Mucosa of rectum (tissue), 2 donors: Measurements from ENCODE around the gene POLR2L.

ENCODE experiments used
- H3K27ac ChIP-seq, 2 donors: one replicate each; pipeline ENCODE4 v1.7.0; 2013; ENCODE audit warnings: inconsistent platforms in 2 of 2, low read depth in 2 of 2, low read length in 2 of 2
- H3K27me3 ChIP-seq, 2 donors: one replicate each; pipeline ENCODE4 v1.7.0; 2013; ENCODE audit warnings: low read length in 2 of 2; ENCODE audit not compliant: control insufficient read depth in 2 of 2, insufficient read depth in 2 of 2
- H3K36me3 ChIP-seq, 2 donors: one replicate each; pipeline ENCODE4 v1.7.0; 2013; ENCODE audit warnings: low read length in 2 of 2; ENCODE audit not compliant: control insufficient read depth in 2 of 2, insufficient read depth in 2 of 2
- H3K4me1 ChIP-seq, 2 donors: one replicate each; pipeline ENCODE4 v1.7.0; 2013; ENCODE audit warnings: low read length in 2 of 2, mild to moderate bottlenecking in 1 of 2; ENCODE audit not compliant: control insufficient read depth in 2 of 2, insufficient read depth in 2 of 2
- H3K4me3 ChIP-seq, 2 donors: one replicate each; pipeline ENCODE4 v1.7.0; 2013; ENCODE audit warnings: low read length in 2 of 2
- H3K9ac ChIP-seq, 2 donors: one replicate each; pipeline ENCODE4 v1.7.0; 2013; ENCODE audit warnings: low read length in 2 of 2, low read depth in 1 of 2, mild to moderate bottlenecking in 1 of 2
- H3K9me3 ChIP-seq, 2 donors: one replicate each; pipeline ENCODE4 v1.7.0; 2013; ENCODE audit warnings: low read length in 2 of 2; ENCODE audit not compliant: control insufficient read depth in 2 of 2
- donor health status: healthy.
- donor health status: Normal muscosa, but diverticular disease.

The POLR2L gene

GRCh38 chr11:812390-812789 lies 29.9 kb downstream of the POLR2L start:
- Histone ChIP-seq H3K36me3 (peaks cover 16 to 30% of the 10 kb centered on the region in 2 donors), H3K27me3 (no peaks in the 10 kb centered on the region), H3K4me1 (peaks cover 25% of the 10 kb centered on the region in 2 donors), H3K27ac (no peak overlapping the region), H3K4me3 (no peak overlapping the region), H3K9ac (no peak overlapping the region), H3K9me3 (no peaks in the 10 kb centered on the region)

DNA sequence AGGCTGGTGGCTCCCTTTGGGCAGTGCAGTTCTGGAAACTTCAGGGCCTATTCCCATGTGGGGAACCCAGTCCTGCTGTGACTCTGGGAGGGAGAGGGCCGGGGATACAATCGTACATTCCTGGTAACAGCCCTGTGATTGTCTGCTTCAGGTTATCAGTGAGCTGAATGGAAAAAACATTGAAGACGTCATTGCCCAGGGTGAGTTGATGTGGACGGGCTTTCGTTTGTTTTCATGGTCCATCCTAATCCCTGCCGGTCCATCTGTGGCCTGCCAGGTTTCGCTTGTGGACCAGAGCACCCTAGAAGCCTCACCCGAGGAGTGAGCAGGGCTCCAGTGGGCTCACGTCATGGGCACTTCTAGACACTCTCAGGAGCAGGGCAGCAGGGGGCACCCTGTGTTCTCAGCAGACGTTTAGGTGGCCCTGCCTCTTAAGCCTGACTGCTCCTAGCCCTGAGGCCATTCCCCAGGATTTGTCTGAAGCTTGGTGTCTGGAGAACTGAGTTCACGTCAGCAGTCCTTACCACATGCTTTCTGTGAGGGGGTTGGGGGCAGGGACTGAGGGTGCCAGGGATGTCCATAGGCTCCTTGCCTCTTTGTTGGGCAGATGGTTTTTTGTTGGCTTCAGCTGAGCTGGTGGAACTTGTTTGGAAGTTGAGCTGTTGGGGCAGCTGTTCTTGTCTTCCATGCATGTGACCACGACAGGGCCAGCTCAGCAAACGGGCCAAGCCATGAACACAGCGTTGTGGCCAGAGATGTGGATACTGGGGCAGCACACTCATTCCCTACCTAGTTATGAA lies 30.7 kb downstream of the POLR2L start:
- Histone ChIP-seq H3K9ac (peak overlapping the region; percentile 97 to 100), H3K36me3 (peaks cover 16 to 30% of the 10 kb centered on the region in 2 donors), H3K27me3 (no peaks in the 10 kb centered on the region), H3K9me3 (no peaks in the 10 kb centered on the region), H3K4me1 (peaks cover 25% of the 10 kb centered on the region in 2 donors), H3K27ac (no peak overlapping the region), H3K4me3 (peak overlapping the region in 1 of 2 donors; percentile 94)

DNA sequence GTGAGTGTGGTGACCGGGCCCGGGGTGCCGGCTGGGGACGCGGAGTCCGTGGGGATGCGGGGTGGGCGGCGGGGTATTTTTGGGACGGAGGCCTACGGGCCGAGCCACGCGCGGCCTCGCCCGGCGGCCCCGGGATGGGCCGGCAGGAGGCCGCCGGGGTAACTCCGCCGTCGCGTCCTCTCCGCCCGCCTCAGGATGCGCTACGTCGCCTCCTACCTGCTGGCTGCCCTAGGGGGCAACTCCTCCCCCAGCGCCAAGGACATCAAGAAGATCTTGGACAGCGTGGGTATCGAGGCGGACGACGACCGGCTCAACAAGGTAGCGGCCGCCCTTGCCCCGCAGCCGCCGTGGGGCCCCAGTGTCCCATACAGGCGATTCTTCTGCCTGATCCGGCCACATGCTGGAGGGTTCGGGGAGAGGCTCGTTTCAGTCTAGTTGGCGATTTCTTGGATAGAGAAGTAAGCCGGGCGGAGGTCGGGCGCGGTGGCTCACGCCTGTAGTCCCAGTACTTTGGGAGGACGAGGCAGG lies 32.2 kb downstream of the POLR2L start:
- Histone ChIP-seq H3K4me1 (peaks cover 25 to 28% of the 10 kb centered on the region in 2 donors), H3K36me3 (peaks cover 16 to 29% of the 10 kb centered on the region in 2 donors), H3K27me3 (no peaks in the 10 kb centered on the region), H3K27ac (peak overlapping the region; percentile 99), H3K4me3 (peak overlapping the region; percentile 94 to 96), H3K9me3 (no peaks in the 10 kb centered on the region), H3K9ac (peak overlapping the region; percentile 97 to 100)

- H3K4me1 ChIP-seq, result peaks cover 30 to 32% of the 10 kb centered on the region in 2 donors
- H3K9ac ChIP-seq, result peak within 1 kb of the TSS; percentile 97 to 100
- peaks cover 16 to 29% of the 10 kb centered on the region in 2 donors for H3K36me3 ChIP-seq
- peak within 1 kb of the TSS; percentile 94 to 96 for H3K4me3 ChIP-seq
- H3K9me3 ChIP-seq, result no peaks in the 10 kb centered on the region
- no peaks in the 10 kb centered on the region for H3K27me3 ChIP-seq
- H3K27ac ChIP-seq, result peak within 1 kb of the TSS; percentile 99
Observed at GRCh38 chr11:809287-810039, 32.9 kb downstream of the POLR2L start, which contains the start of gene RPLP2. TSS of gene RPLP2 (plus strand) at chr11:809967. CDS start at chr11:810235, 268 bp downstream.

DNA sequence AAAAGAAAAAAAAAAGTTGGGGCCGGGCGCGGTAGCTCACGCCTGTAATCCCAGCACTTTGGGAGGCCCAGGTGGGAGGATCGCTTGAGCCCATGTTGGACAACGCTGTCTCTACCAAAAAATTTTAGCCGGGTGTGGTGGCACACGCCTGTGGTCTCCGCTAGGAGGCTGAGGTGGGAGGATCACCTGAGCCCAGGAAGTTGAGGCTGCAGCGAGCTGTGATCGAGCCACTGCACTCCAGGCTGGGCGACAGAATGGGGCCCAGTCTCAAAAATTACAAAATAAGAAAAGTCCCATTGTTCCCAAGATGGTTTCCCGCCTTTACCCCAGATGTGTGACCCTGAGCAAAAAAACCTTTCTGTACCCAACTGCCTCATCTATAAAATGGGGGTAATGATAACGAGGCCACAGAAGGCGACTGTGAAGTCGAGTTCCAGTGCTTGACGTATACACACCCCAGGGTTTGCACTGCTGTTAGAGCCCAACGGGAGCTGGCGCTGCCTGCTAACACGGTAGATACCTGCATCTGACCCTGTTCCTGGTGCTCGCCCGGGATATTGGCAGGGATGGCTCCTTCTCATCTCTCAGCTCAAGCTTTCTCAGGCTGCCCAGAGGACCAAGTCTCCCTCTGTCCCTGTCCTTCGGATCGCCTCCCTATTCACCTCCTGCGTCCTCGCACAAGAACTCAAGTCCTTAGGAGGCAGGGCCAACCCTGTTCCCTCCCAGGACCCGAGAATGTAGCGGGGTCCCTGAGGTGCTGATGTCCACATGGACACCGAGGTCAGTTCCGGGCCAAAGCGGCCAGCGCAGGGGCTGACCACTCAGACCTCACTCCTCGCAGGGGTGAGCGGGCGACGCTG lies 33.7 kb downstream of the POLR2L start:
- no peaks in the 10 kb centered on the region for H3K9me3 ChIP-seq
- H3K4me3 ChIP-seq, result peak overlapping the region; percentile 94 to 96
- H3K9ac ChIP-seq, result peak overlapping the region; percentile 97 to 100
- peaks cover 36 to 40% of the 10 kb centered on the region in 2 donors for H3K4me1 ChIP-seq
- peaks cover 16 to 26% of the 10 kb centered on the region in 2 donors for H3K36me3 ChIP-seq
- no peaks in the 10 kb centered on the region for H3K27me3 ChIP-seq
- H3K27ac ChIP-seq, result peak overlapping the region; percentile 99

- no peaks in the 10 kb centered on the region for H3K9me3 ChIP-seq
- peaks cover 17 to 26% of the 10 kb centered on the region in 2 donors for H3K4me1 ChIP-seq
Observed at GRCh38 chr11:804599-804964, 37.7 kb downstream of the POLR2L start.

DNA sequence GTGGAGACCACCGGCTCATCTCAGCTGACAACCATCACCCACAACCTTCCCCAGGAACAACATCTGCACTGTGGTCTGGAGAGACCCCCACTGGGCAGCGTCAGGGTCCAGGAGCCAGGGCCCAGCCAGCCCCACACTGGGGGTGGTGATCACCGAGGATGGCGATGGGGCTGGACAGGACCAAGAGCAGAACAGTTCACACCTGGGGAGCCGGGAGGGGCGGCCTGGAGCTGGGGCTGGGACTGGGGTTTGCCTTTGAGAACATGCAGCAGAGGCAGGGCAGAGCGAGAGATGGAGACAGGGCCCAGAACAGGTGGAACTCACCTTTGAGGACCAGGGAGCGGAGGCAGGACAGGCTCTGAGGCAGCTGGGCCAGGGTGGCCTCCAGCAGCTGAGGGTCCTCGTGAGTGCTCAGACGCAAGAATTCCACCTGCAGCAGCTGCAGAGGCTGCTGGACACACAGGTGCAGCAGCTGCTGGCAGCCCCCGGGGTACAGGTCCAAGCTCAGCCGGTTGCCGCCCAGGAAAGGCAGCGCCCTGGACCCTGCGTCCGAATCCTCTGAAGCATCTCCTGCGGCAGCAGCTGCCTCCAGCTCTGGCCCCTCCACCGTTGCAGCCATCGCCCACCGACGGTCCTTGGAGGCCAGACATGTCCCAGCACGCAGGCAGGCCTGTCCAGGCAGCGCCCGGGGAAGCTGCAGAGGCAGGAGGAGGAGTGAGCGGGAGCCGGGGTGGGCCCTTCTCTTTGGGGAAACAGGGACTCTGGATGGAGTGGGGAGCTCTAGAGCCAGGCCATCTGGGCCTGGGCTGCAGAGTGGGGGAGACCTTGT lies 38.3 kb downstream of the POLR2L start:
- Histone ChIP-seq H3K9me3 (no peaks in the 10 kb centered on the region), H3K4me1 (peaks cover 17 to 25% of the 10 kb centered on the region in 2 donors), H3K9ac (peak overlapping the region; percentile 32 to 68), H3K27ac (no peak overlapping the region), H3K27me3 (no peaks in the 10 kb centered on the region), H3K4me3 (peak overlapping the region; percentile 52 to 69), H3K36me3 (peaks cover 0 to 2% of the 10 kb centered on the region in 2 donors)

More at GRCh38 chr11:804599-804964, 37.7 kb downstream of the POLR2L start:
- Histone ChIP-seq H3K9ac (peak overlapping the region; percentile 32 to 68), H3K36me3 (peaks cover 0 to 2% of the 10 kb centered on the region in 2 donors), H3K27ac (peak overlapping the region; percentile 84 to 91), H3K27me3 (no peaks in the 10 kb centered on the region), H3K4me3 (peak overlapping the region; percentile 52 to 69)

GRCh38 chr11:803467-803742 lies 38.9 kb downstream of the POLR2L start:
- H3K9me3 ChIP-seq, result no peaks in the 10 kb centered on the region
- no peak overlapping the region for H3K27ac ChIP-seq
- H3K4me1 ChIP-seq, result peaks cover 12 to 20% of the 10 kb centered on the region in 2 donors
- H3K27me3 ChIP-seq, result no peaks in the 10 kb centered on the region
- H3K36me3 ChIP-seq, result peaks cover 0 to 2% of the 10 kb centered on the region in 2 donors
- no peak overlapping the region for H3K4me3 ChIP-seq
- H3K9ac ChIP-seq, result no peak overlapping the region
